ENCODE results near the gene IMPA2. TPM values are rescaled to one million over a fixed set of nuclear protein-coding genes. Genes with fewer than 3 reads are reported as not detected.
"Not testable (repeated sequence)": the region's sequence is repeated elsewhere in the genome, so short reads cannot be mapped to it uniquely, and the experiment has no call there.

IMPA2 gene
- polyA plus RNA-seq, 1 donor (not counting 4 experiments of a cell fraction or from before 2014, with no cell fraction given) = 17.6 TPM

- H3K9me3 ChIP-seq (ENCODE audit: control insufficient read depth, low read depth, low read length) = no peaks in the 10 kb centered on the region
- H3K9me1 ChIP-seq (ENCODE audit: control insufficient read depth, extremely low read depth, insufficient read depth, low read length) = no peaks in the 10 kb centered on the region
- DNase-seq (ENCODE audit: low read depth, low spot score) (no peak), FAIRE-seq (no peak)
- H3K4me2 ChIP-seq (ENCODE audit: control insufficient read depth, extremely low read depth, insufficient read depth, low read depth, low read length) = no peak overlapping the region
- H3K27me3 ChIP-seq (ENCODE audit: control insufficient read depth, extremely low read depth, insufficient read depth, low read length) = no peaks in the 10 kb centered on the region
- H4K20me1 ChIP-seq (ENCODE audit: control insufficient read depth, extremely low read depth, insufficient read depth, low read length) = no peaks in the 10 kb centered on the region
- no peaks in the 10 kb centered on the region for H3K4me1 ChIP-seq (ENCODE audit: control insufficient read depth, extremely low read depth, insufficient read depth, low read length)
- no peak overlapping the region for H3K4me3 ChIP-seq (ENCODE audit: control insufficient read depth in 2 of 3, extremely low read depth in 1 of 3, insufficient read depth in 2 of 3, low read depth in 1 of 3, low read length in 3 of 3)
- no peak overlapping the region for H2AFZ ChIP-seq (ENCODE audit: control insufficient read depth, low read length)
- dilution Hi-C loops (cut with MboI; ENCODE audit: extremely low pct_ligation_motif_present, low sequenced_read_pairs) = no loop called here
- TF ChIP-seq CTCF (optimal IDR thresholded peaks at IDR 0.05 in 1 of 3, IDR thresholded peaks at IDR 0.05 in 1 of 3, conservative IDR thresholded peaks at IDR 0.05 in 1 of 3; ENCODE audit: extremely low read depth in 1 of 3, insufficient read depth in 2 of 3, low read length in 3 of 3) = no peak
- no peak for TF ChIP-seq EZH2 (IDR thresholded peaks at IDR 0.05; ENCODE audit: low read length)
- no peak overlapping the region for H3K27ac ChIP-seq (ENCODE audit: control insufficient read depth, insufficient read depth, low read length)
- no peaks in the 10 kb centered on the region for H3K36me3 ChIP-seq (ENCODE audit: control insufficient read depth in 2 of 2, extremely low read depth in 1 of 2, insufficient read depth in 2 of 2, low read length in 2 of 2)
- no peak overlapping the region for H3K9ac ChIP-seq (ENCODE audit: control insufficient read depth, extremely low read depth, insufficient read depth, low read length)
- H3K79me2 ChIP-seq (ENCODE audit: control insufficient read depth, insufficient read depth, low read length) = no peaks in the 10 kb centered on the region
These were observed 87.6 kb downstream of the IMPA2 start for GRCh38 chr18:12068950-12069320.

- H3K4me2 ChIP-seq (ENCODE audit: control insufficient read depth, extremely low read depth, insufficient read depth, low read depth, low read length); H4K20me1 ChIP-seq (ENCODE audit: control insufficient read depth, extremely low read depth, insufficient read depth, low read length); H3K4me1 ChIP-seq (ENCODE audit: control insufficient read depth, extremely low read depth, insufficient read depth, low read length); H3K9ac ChIP-seq (ENCODE audit: control insufficient read depth, extremely low read depth, insufficient read depth, low read length); H3K9me1 ChIP-seq (ENCODE audit: control insufficient read depth, extremely low read depth, insufficient read depth, low read length); H3K79me2 ChIP-seq (ENCODE audit: control insufficient read depth, insufficient read depth, low read length); H3K4me3 ChIP-seq (ENCODE audit: control insufficient read depth in 2 of 3, extremely low read depth in 1 of 3, insufficient read depth in 2 of 3, low read depth in 1 of 3, low read length in 3 of 3); FAIRE-seq; H3K27me3 ChIP-seq (ENCODE audit: control insufficient read depth, extremely low read depth, insufficient read depth, low read length); dilution Hi-C loops (cut with MboI; ENCODE audit: extremely low pct_ligation_motif_present, low sequenced_read_pairs); H2AFZ ChIP-seq (ENCODE audit: control insufficient read depth, low read length); H3K9me3 ChIP-seq (ENCODE audit: control insufficient read depth, low read depth, low read length); H3K36me3 ChIP-seq (ENCODE audit: control insufficient read depth in 2 of 2, extremely low read depth in 1 of 2, insufficient read depth in 2 of 2, low read length in 2 of 2); DNase-seq (ENCODE audit: low read depth, low spot score); H3K27ac ChIP-seq (ENCODE audit: control insufficient read depth, insufficient read depth, low read length): not testable (repeated sequence)
These were observed 89.8 kb downstream of the IMPA2 start for GRCh38 chr18:12071066-12071465.

- Histone ChIP-seq H3K79me2 (ENCODE audit: control insufficient read depth, insufficient read depth, low read length) (no peaks in the 10 kb centered on the region), H4K20me1 (ENCODE audit: control insufficient read depth, extremely low read depth, insufficient read depth, low read length) (no peaks in the 10 kb centered on the region), H3K9me3 (ENCODE audit: control insufficient read depth, low read depth, low read length) (no peaks in the 10 kb centered on the region), H3K4me3 (ENCODE audit: control insufficient read depth in 2 of 3, extremely low read depth in 1 of 3, insufficient read depth in 2 of 3, low read depth in 1 of 3, low read length in 3 of 3) (no peak overlapping the region), H3K36me3 (ENCODE audit: control insufficient read depth in 2 of 2, extremely low read depth in 1 of 2, insufficient read depth in 2 of 2, low read length in 2 of 2) (no peaks in the 10 kb centered on the region), H3K4me2 (ENCODE audit: control insufficient read depth, extremely low read depth, insufficient read depth, low read depth, low read length) (no peak overlapping the region), H3K27ac (ENCODE audit: control insufficient read depth, insufficient read depth, low read length) (no peak overlapping the region), H3K4me1 (ENCODE audit: control insufficient read depth, extremely low read depth, insufficient read depth, low read length) (no peaks in the 10 kb centered on the region), H3K9me1 (ENCODE audit: control insufficient read depth, extremely low read depth, insufficient read depth, low read length) (no peaks in the 10 kb centered on the region), H2AFZ (ENCODE audit: control insufficient read depth, low read length) (no peak overlapping the region), H3K9ac (ENCODE audit: control insufficient read depth, extremely low read depth, insufficient read depth, low read length) (no peak overlapping the region), H3K27me3 (ENCODE audit: control insufficient read depth, extremely low read depth, insufficient read depth, low read length) (no peaks in the 10 kb centered on the region)
- FAIRE-seq (no peak), DNase-seq (ENCODE audit: low read depth, low spot score) (no peak)
- dilution Hi-C loops (cut with MboI; ENCODE audit: extremely low pct_ligation_motif_present, low sequenced_read_pairs) = no loop called here
- TF ChIP-seq CTCF (optimal IDR thresholded peaks at IDR 0.05 in 1 of 3, IDR thresholded peaks at IDR 0.05 in 1 of 3, conservative IDR thresholded peaks at IDR 0.05 in 1 of 3; ENCODE audit: extremely low read depth in 1 of 3, insufficient read depth in 2 of 3, low read length in 3 of 3) (no peak), EZH2 (IDR thresholded peaks at IDR 0.05; ENCODE audit: low read length) (no peak)
These were observed 91.7 kb downstream of the IMPA2 start for GRCh38 chr18:12072996-12073395.

Data from keratinocyte (primary cell).